HEK293 (cell line): ENCODE results near the gene PINLYP.

ENCODE experiments used
- CTCF ChIA-PET: fragments of 350-600 bp; formaldehyde crosslinking; extraction: SDS; loops from one replicate; lab custom pipeline; 2021; ENCODE audit warnings: antibody characterized with exemption; lab: Yijun Ruan, JAX
- POLR2A ChIA-PET: fragments of 300-600 bp; formaldehyde crosslinking; extraction: SDS; loops from one replicate; lab custom pipeline; 2020; ENCODE audit warnings: antibody characterized with exemption, inconsistent platforms; lab: Yijun Ruan, JAX
- H3K27ac ChIP-seq: fragments of 200-500 bp; sonication (Bioruptor generic); 2 replicates; pipeline ENCODE4 v1.5.1; 2014; ENCODE audit warnings: low read depth, low read length, control low read depth, inconsistent platforms; ENCODE audit errors: extremely low read depth
- H3K36me3 ChIP-seq, 2 experiments: fragments of 200-500 bp in 1 of 2; sonication (Bioruptor generic) in 1 of 2; 1 replicate in 1 of 2; 2 replicates in 1 of 2; pipeline ENCODE4 v1.5.1; 2014 to 2017; ENCODE audit warnings: inconsistent platforms in 2 of 2, low read length in 2 of 2; ENCODE audit not compliant: control insufficient read depth in 2 of 2, insufficient read depth in 1 of 2
- H3K4me1 ChIP-seq: fragments of 200-500 bp; sonication (Bioruptor generic); 2 replicates; pipeline ENCODE4 v1.5.1; 2014; ENCODE audit warnings: mild to moderate bottlenecking, low read length, inconsistent platforms; ENCODE audit not compliant: control insufficient read depth, insufficient read depth
- H3K4me3 ChIP-seq: 2 replicates; pipeline ENCODE4 v1.5.1; 2011; ENCODE audit warnings: low read depth, mild to moderate bottlenecking, control low read depth, low read length, moderate library complexity
- H3K9me3 ChIP-seq: fragments of 200-500 bp; sonication (Bioruptor generic); 2 replicates; pipeline ENCODE4 v1.5.1; 2014; ENCODE audit warnings: low read depth, low read length, inconsistent platforms; ENCODE audit not compliant: control insufficient read depth, insufficient read depth
- BCL11B ChIP-seq: fragments of 450-650 bp; formaldehyde crosslinking; IDR thresholded peaks from 2 replicates; pipeline ENCODE4 v1.5.1; 2016; ENCODE audit warnings: low read depth, missing biosample characterization, missing genetic modification characterization
- GFI1B ChIP-seq: fragments of 450-650 bp; formaldehyde crosslinking; IDR thresholded peaks from 2 replicates; pipeline ENCODE4 v1.5.1; 2016; ENCODE audit warnings: missing biosample characterization, missing genetic modification characterization
- HIC1 ChIP-seq: fragments of 450-650 bp; formaldehyde crosslinking; IDR thresholded peaks from 2 replicates; pipeline ENCODE4 v1.5.1; 2016; ENCODE audit warnings: missing biosample characterization, missing genetic modification characterization
- HOXA7 ChIP-seq: sonication (generic); formaldehyde crosslinking; IDR thresholded peaks from 2 replicates; pipeline ENCODE4 v1.8.1; 2022; ENCODE audit warnings: missing genetic modification reagents, borderline replicate concordance
- HOXD13 ChIP-seq: sonication (generic); formaldehyde crosslinking; IDR thresholded peaks from 2 replicates; pipeline ENCODE4 v1.8.0; 2022; ENCODE audit warnings: missing genetic modification reagents, borderline replicate concordance
- KLF16 ChIP-seq: fragments of 450-650 bp; formaldehyde crosslinking; IDR thresholded peaks from 2 replicates; pipeline ENCODE4 v1.5.1; 2017; ENCODE audit warnings: missing biosample characterization, missing genetic modification characterization
- PRDM10 ChIP-seq: fragments of 450-650 bp; formaldehyde crosslinking; IDR thresholded peaks from 2 replicates; pipeline ENCODE4 v1.5.1; 2016; ENCODE audit warnings: missing biosample characterization, missing genetic modification characterization
- SCRT2 ChIP-seq: fragments of 450-650 bp; formaldehyde crosslinking; IDR thresholded peaks from 2 replicates; pipeline ENCODE4 v1.5.1; 2016; ENCODE audit warnings: missing biosample characterization, missing genetic modification characterization
- ZEB2 ChIP-seq: fragments of 450-650 bp; formaldehyde crosslinking; IDR thresholded peaks from 2 replicates; pipeline ENCODE4 v1.5.1; 2016; ENCODE audit warnings: missing biosample characterization, missing genetic modification characterization
- ZFP37 ChIP-seq: fragments of 450-650 bp; formaldehyde crosslinking; IDR thresholded peaks from 2 replicates; pipeline ENCODE4 v1.5.1; 2016; ENCODE audit warnings: missing biosample characterization, missing genetic modification characterization
- ZNF146 ChIP-seq: fragments of 450-650 bp; formaldehyde crosslinking; IDR thresholded peaks from 2 replicates; pipeline ENCODE4 v1.5.1; 2016; ENCODE audit warnings: missing biosample characterization, missing genetic modification characterization
- ZNF155 ChIP-seq: fragments of 450-650 bp; formaldehyde crosslinking; IDR thresholded peaks from 2 replicates; pipeline ENCODE4 v1.5.1; 2016; ENCODE audit warnings: missing biosample characterization, missing genetic modification characterization
- ZNF221 ChIP-seq: fragments of 450-650 bp; formaldehyde crosslinking; IDR thresholded peaks from 2 replicates; pipeline ENCODE4 v1.5.1; 2017; ENCODE audit warnings: missing biosample characterization, missing genetic modification characterization, borderline replicate concordance
- ZNF449 ChIP-seq: fragments of 450-650 bp; formaldehyde crosslinking; IDR thresholded peaks from 2 replicates; pipeline ENCODE4 v1.5.1; 2017; ENCODE audit warnings: missing biosample characterization, mild to moderate bottlenecking, missing genetic modification characterization, moderate library complexity
- ZNF48 ChIP-seq: fragments of 450-650 bp; formaldehyde crosslinking; IDR thresholded peaks from 2 replicates; pipeline ENCODE4 v1.5.1; 2016; ENCODE audit warnings: missing biosample characterization, missing genetic modification characterization
- ZNF521 ChIP-seq: fragments of 450-650 bp; formaldehyde crosslinking; IDR thresholded peaks from 2 replicates; pipeline ENCODE4 v1.5.1; 2017; ENCODE audit warnings: missing biosample characterization, mild to moderate bottlenecking, missing genetic modification characterization
- ZNF530 ChIP-seq: fragments of 450-650 bp; formaldehyde crosslinking; IDR thresholded peaks from 2 replicates; pipeline ENCODE4 v1.5.1; 2016; ENCODE audit warnings: low read depth, missing biosample characterization, missing genetic modification characterization
- ZNF548 ChIP-seq: fragments of 450-650 bp; formaldehyde crosslinking; IDR thresholded peaks from 2 replicates; pipeline ENCODE4 v1.5.1; 2016; ENCODE audit warnings: missing biosample characterization, missing genetic modification characterization
- ZNF555 ChIP-seq: fragments of 450-650 bp; formaldehyde crosslinking; conservative IDR thresholded peaks from 2 replicates; pipeline ENCODE4 v1.5.1; 2017; ENCODE audit warnings: missing biosample characterization, mild to moderate bottlenecking, missing genetic modification characterization, inconsistent platforms
- ZNF560 ChIP-seq: fragments of 450-650 bp; formaldehyde crosslinking; IDR thresholded peaks from 2 replicates; pipeline ENCODE4 v1.5.1; 2017; ENCODE audit warnings: missing biosample characterization, missing genetic modification characterization, borderline replicate concordance
- ZNF623 ChIP-seq: fragments of 450-650 bp; formaldehyde crosslinking; IDR thresholded peaks from 2 replicates; pipeline ENCODE4 v1.5.1; 2016; ENCODE audit warnings: missing biosample characterization, missing genetic modification characterization
- ZNF626 ChIP-seq: fragments of 450-650 bp; sonication (Bioruptor Pico); formaldehyde crosslinking; IDR thresholded peaks from 2 replicates; pipeline ENCODE4 v1.5.1; 2018; ENCODE audit warnings: missing biosample characterization, missing genetic modification characterization, inconsistent platforms
- ZNF658 ChIP-seq: fragments of 450-650 bp; formaldehyde crosslinking; IDR thresholded peaks from 2 replicates; pipeline ENCODE4; 2016; ENCODE audit warnings: missing biosample characterization, missing genetic modification characterization
- ZNF747 ChIP-seq: fragments of 450-650 bp; formaldehyde crosslinking; IDR thresholded peaks from 2 replicates; pipeline ENCODE4 v1.5.1; 2016; ENCODE audit warnings: missing biosample characterization, missing genetic modification characterization
- ZNF777 ChIP-seq: fragments of 450-650 bp; formaldehyde crosslinking; IDR thresholded peaks from 2 replicates; pipeline ENCODE4 v1.5.1; 2017; ENCODE audit warnings: missing biosample characterization, missing genetic modification characterization, borderline replicate concordance
- ZNF785 ChIP-seq: fragments of 450-650 bp; formaldehyde crosslinking; IDR thresholded peaks from 2 replicates; pipeline ENCODE4 v1.5.1; 2016; ENCODE audit warnings: missing biosample characterization, missing genetic modification characterization
- ZSCAN23 ChIP-seq: fragments of 450-650 bp; formaldehyde crosslinking; IDR thresholded peaks from 2 replicates; pipeline ENCODE4 v1.5.1; 2016; ENCODE audit warnings: missing biosample characterization, missing genetic modification characterization
- TF ChIP-seq, protein P1 (sequence below): fragments of 450-650 bp; formaldehyde crosslinking; IDR thresholded peaks from 2 replicates; pipeline ENCODE4 v1.5.1; 2016; ENCODE audit warnings: missing biosample characterization, missing genetic modification characterization

The PINLYP gene

DNA sequence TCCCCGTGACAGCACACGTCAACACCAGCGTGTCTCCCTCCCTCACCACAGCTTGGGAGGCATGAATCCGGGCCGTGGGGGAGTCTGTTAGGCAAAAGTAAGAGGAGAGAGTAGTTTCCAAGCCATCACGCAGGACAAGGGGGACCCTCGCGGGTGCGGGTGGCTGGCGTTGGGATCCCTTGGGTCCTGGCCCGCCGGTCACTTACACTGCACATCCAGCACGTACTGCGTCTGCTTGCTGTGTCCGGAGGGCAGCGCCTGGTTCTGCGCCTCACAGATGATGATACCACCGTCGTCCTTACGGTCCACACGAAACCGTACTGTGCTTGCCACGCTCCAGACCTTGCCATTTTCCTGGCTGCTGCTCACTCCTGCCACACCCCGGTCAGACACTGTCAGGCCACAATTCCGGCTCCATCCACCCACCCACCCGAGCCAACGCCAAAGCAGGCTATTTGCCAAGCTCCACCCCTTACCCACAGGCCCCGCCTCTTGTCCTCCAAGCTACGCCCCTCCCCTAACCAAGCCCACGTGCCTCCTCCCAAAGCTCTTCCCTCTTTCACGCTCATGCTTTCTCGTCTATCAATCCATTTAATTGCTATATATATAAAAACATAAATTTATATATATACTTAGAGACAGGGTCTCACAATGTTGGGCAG is 50.4 kb downstream of the PINLYP start (continued):
- TF ChIP-seq ZNF785 (tag by site-specific recombination) (no peak), ZNF658 (no peak), PRDM10 (tag by site-specific recombination) (no peak), ZNF221 (tag by site-specific recombination) (no peak), KLF16 (tag by site-specific recombination) (peak; percentile 43; the same call in 1 of the 2 replicates), ZNF449 (tag by site-specific recombination) (no peak), ZNF623 (tag by site-specific recombination) (no peak), ZSCAN23 (tag by site-specific recombination) (no peak), ZNF548 (tag by site-specific recombination) (no peak), SCRT2 (tag by site-specific recombination) (no peak), HOXA7 (CRISPR knock-in tag) (no peak), ZNF747 (tag by site-specific recombination) (no peak), ZNF626 (tag by site-specific recombination) (no peak), ZFP37 (no peak)

DNA sequence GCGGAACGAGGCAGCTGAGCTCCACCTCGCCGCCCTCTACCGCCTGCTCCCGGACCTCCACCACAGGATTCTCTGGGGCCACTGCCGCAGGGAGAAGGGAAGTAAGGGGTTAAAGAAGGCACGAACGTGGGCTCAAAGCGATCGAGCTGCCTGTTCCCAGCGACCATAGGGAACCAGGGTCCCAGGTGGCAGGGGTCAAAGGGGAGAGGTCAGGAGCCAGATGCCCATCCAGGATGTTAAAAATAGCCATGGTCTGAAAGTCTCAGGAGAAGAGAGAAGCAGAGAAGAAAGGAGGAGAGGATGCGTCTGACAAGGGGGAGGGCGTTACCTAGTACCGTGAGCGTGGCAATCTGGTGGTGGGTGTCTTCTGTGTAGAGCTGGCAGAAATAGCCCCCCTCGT is 51.2 kb downstream of the PINLYP start:
- POLR2A ChIA-PET, result interaction anchor here (1.3 to 1.6 kb wide), 2 partner anchors 27 to 76 kb away, joined by 3 to 5 read pairs; no protein-coding TSS in a partner anchor
- TF ChIP-seq ZNF48 (no peak), ZNF155 (no peak), ZEB2 (no peak), ZNF560 (tag by site-specific recombination) (no peak), ZNF530 (tag by site-specific recombination) (no peak), ZNF521 (tag by site-specific recombination) (no peak), ZNF555 (no peak), ZNF777 (peak; percentile 34; the same call in 1 of the 2 replicates), ZSCAN23 (tag by site-specific recombination) (no peak), HOXD13 (no peak), GFI1B (no peak), BCL11B (0 out of 2 replicates have a peak, but pooled peaks have one; percentile 62), HIC1 (tag by site-specific recombination) (peak; percentile 34; the same call in 1 of the 2 replicates), ZFP37 (no peak), ZNF146 (tag by site-specific recombination) (no peak)
- TF ChIP-seq, protein P1, sequence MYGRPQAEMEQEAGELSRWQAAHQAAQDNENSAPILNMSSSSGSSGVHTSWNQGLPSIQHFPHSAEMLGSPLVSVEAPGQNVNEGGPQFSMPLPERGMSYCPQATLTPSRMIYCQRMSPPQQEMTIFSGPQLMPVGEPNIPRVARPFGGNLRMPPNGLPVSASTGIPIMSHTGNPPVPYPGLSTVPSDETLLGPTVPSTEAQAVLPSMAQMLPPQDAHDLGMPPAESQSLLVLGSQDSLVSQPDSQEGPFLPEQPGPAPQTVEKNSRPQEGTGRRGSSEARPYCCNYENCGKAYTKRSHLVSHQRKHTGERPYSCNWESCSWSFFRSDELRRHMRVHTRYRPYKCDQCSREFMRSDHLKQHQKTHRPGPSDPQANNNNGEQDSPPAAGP (tag by site-specific recombination), result no peak
- TF ChIP-seq, all 188 proteins: peak for 3
- CTCF ChIA-PET, result interaction anchor here (0.8 to 1.0 kb wide), 3 partner anchors 16 to 72 kb away, joined by 3 to 4 read pairs (median 3); no protein-coding TSS in a partner anchor

More for the DNA sequence above, 51.2 kb downstream of the PINLYP start:
- Histone ChIP-seq H3K9me3 (no peaks in the 10 kb centered on the region), H3K4me3 (no peak overlapping the region), H3K4me1 (no peaks in the 10 kb centered on the region), H3K27ac (no peak overlapping the region), H3K36me3 (peaks cover 5 to 17% of the 10 kb centered on the region in 2 experiments)
